T-helper 1 cell treated with Interleukin-12 subunit alpha and Interleukin-12 subunit beta and Interleukin-4 antibody, amounts not matched to agents 30 ng/mL and 1 ng/mL, for 36 hours (primary cell): ENCODE measurements around the gene COL6A5. TPM values are rescaled to one million over a fixed set of nuclear protein-coding genes. Genes with fewer than 3 reads are reported as not detected.
"Not testable (repeated sequence)": the region's sequence is repeated elsewhere in the genome, so short reads cannot be mapped to it uniquely, and the experiment has no call there.

Experiments
- intact Hi-C: fragments of 100-400 bp; cut with micrococcal nuclease; formaldehyde crosslinking; loops from one replicate; pipeline ENCODE4 v1.15.1; 2024
- total RNA-seq: library from RNA; stranded (reverse); gene quantifications from 2 replicates; pipeline ENCODE4 v1.2.3, GENCODE V29; 2022

COL6A5 gene
- total RNA-seq: 0.05 and 0.15 TPM in 2 replicates

GRCh38 chr3:130345487-130346079, at the start of gene COL6A5:
TSS of gene COL6A5 (plus strand) at chr3:130345672. CDS start at chr3:130373639, 27,967 bp downstream.
- intact Hi-C loops: no loop called here

- intact Hi-C loops: no loop called here
Measured at GRCh38 chr3:130299531-130299930, 45.9 kb upstream of the COL6A5 start.

GRCh38 chr3:130300888-130301287, 44.6 kb upstream of the COL6A5 start:
- intact Hi-C loops: no loop called here

- intact Hi-C loops: no loop called here
Measured at GRCh38 chr3:130310109-130310508, 35.4 kb upstream of the COL6A5 start.

- intact Hi-C loops: no loop called here
Measured at GRCh38 chr3:130312374-130312773, 33.1 kb upstream of the COL6A5 start.

GRCh38 chr3:130316169-130316568, 29.3 kb upstream of the COL6A5 start:
- intact Hi-C loops: no loop called here

- intact Hi-C loops: no loop called here
Measured at GRCh38 chr3:130323503-130323902, 22.0 kb upstream of the COL6A5 start.

- intact Hi-C loops: no loop called here
Measured at GRCh38 chr3:130340766-130341165, 4.7 kb upstream of the COL6A5 start.

- intact Hi-C loops: no loop called here
Measured at GRCh38 chr3:130341388-130341787, 4.1 kb upstream of the COL6A5 start.

- intact Hi-C loops: no loop called here
Measured at GRCh38 chr3:130341882-130342281, 3.6 kb upstream of the COL6A5 start.

GRCh38 chr3:130342821-130343661, 2.4 kb upstream of the COL6A5 start:
- intact Hi-C loops: no loop called here

- intact Hi-C loops: not testable (repeated sequence)
Measured at GRCh38 chr3:130348258-130348657, 2.8 kb downstream of the COL6A5 start.

- intact Hi-C loops: no loop called here
Measured at GRCh38 chr3:130354430-130354829, 9.0 kb downstream of the COL6A5 start.

- intact Hi-C loops: no loop called here
Measured at GRCh38 chr3:130374033-130374432, 28.6 kb downstream of the COL6A5 start.

GRCh38 chr3:130374908-130375307, 29.4 kb downstream of the COL6A5 start:
- intact Hi-C loops: no loop called here

- intact Hi-C loops: no loop called here
Measured at GRCh38 chr3:130377960-130378676, 32.6 kb downstream of the COL6A5 start.

GRCh38 chr3:130378677-130379191, 33.3 kb downstream of the COL6A5 start:
- intact Hi-C loops: no loop called here

- intact Hi-C loops: no loop called here
Measured at GRCh38 chr3:130379274-130379673, 33.8 kb downstream of the COL6A5 start.

- intact Hi-C loops: no loop called here
Measured at GRCh38 chr3:130380398-130380797, 34.9 kb downstream of the COL6A5 start.

GRCh38 chr3:130383424-130383823, 38.0 kb downstream of the COL6A5 start:
- intact Hi-C loops: no loop called here

- intact Hi-C loops: no loop called here
Measured at GRCh38 chr3:130384476-130385025, 39.1 kb downstream of the COL6A5 start.
